GM08714 (cell line): ENCODE results near the gene TNS2.
"Not testable (repeated sequence)": the region's sequence is repeated elsewhere in the genome, so short reads cannot be mapped to it uniquely, and the experiment has no call there.

ENCODE experiments used
- H3K4me3 ChIP-seq: fragments of 200-500 bp; sonication (Bioruptor generic); 2 replicates; pipeline ENCODE4 v1.5.1; 2014; ENCODE audit warnings: mild to moderate bottlenecking, low read length, inconsistent platforms
- ZNF274 ChIP-seq: IDR thresholded peaks from 2 replicates; pipeline ENCODE4 v1.6.1; 2012; ENCODE audit warnings: mild to moderate bottlenecking, low read depth, low read length

The TNS2 gene

GRCh38 chr12:53097207-53097563, 47.3 kb downstream of the TNS2 start:
- TF ChIP-seq ZNF274, result no peak

GRCh38 chr12:53097564-53098353, 47.9 kb downstream of the TNS2 start, which contains the start of gene IGFBP6:
TSS of gene IGFBP6 (plus strand) at chr12:53097667. CDS start at chr12:53097718, 51 bp downstream.
- H3K4me3 ChIP-seq, result peak within 1 kb of the TSS; percentile 38; the same call in 1 of the 2 replicates
- TF ChIP-seq ZNF274, result no peak

More at GRCh38 chr12:53097207-53097563, 47.3 kb downstream of the TNS2 start:
- H3K4me3 ChIP-seq, result peak overlapping the region; percentile 38; the same call in 1 of the 2 replicates

- TF ChIP-seq ZNF274, result no peak
- H3K4me3 ChIP-seq, result no peak overlapping the region; the same call in 1 of the 2 replicates
Observed at GRCh38 chr12:53098354-53098981, 48.6 kb downstream of the TNS2 start.

- no peak overlapping the region for H3K4me3 ChIP-seq
- TF ChIP-seq ZNF274, result no peak
Observed at GRCh38 chr12:53099071-53099882, 49.4 kb downstream of the TNS2 start.

- no peak for TF ChIP-seq ZNF274
- no peak overlapping the region for H3K4me3 ChIP-seq
Observed at GRCh38 chr12:53100466-53101151, 50.7 kb downstream of the TNS2 start.

GRCh38 chr12:53101266-53101665, 51.4 kb downstream of the TNS2 start:
- TF ChIP-seq ZNF274, result no peak
- H3K4me3 ChIP-seq, result no peak overlapping the region

GRCh38 chr12:53101931-53102781, 52.3 kb downstream of the TNS2 start:
- TF ChIP-seq ZNF274, result no peak
- no peak overlapping the region for H3K4me3 ChIP-seq

GRCh38 chr12:53102883-53103807, 53.3 kb downstream of the TNS2 start, which contains the start of gene SOAT2:
TSS of gene SOAT2 (plus strand) at chr12:53103486. CDS start at chr12:53103578, 92 bp downstream.
- TF ChIP-seq ZNF274, result no peak
- H3K4me3 ChIP-seq, result no peak within 1 kb of the TSS; the same call in 1 of the 2 replicates

- no peak overlapping the region for H3K4me3 ChIP-seq
- TF ChIP-seq ZNF274, result no peak
Observed at GRCh38 chr12:53103860-53104305, 54.0 kb downstream of the TNS2 start.

- H3K4me3 ChIP-seq, result no peak overlapping the region
Observed at GRCh38 chr12:53105256-53105655, 55.4 kb downstream of the TNS2 start.

GRCh38 chr12:53105712-53106439, 56.0 kb downstream of the TNS2 start:
- no peak for TF ChIP-seq ZNF274
- H3K4me3 ChIP-seq, result no peak overlapping the region

More at GRCh38 chr12:53105256-53105655, 55.4 kb downstream of the TNS2 start:
- TF ChIP-seq ZNF274, result no peak

GRCh38 chr12:53107122-53107521, 57.3 kb downstream of the TNS2 start:
- TF ChIP-seq ZNF274, result no peak
- no peak overlapping the region for H3K4me3 ChIP-seq

GRCh38 chr12:53112431-53112830, 62.6 kb downstream of the TNS2 start:
- not testable (repeated sequence) for H3K4me3 ChIP-seq
